Superior temporal gyrus (tissue), 1 donor: ENCODE measurements around the gene ACOD1.
"Not testable (repeated sequence)": the region's sequence is repeated elsewhere in the genome, so short reads cannot be mapped to it uniquely, and the experiment has no call there.

Experiments used
- DNase-seq: peaks from one replicate; pipeline ENCODE4 v3.0.0-alpha.2; 2016; ENCODE audit errors: extremely low spot score

Gene ACOD1

GRCh38 chr13:76953968-76954367 lies 5.7 kb downstream of the ACOD1 start:
- no peak for DNase-seq

- DNase-seq, result no peak
Measured at GRCh38 chr13:76954538-76954937, 6.2 kb downstream of the ACOD1 start.

DNA sequence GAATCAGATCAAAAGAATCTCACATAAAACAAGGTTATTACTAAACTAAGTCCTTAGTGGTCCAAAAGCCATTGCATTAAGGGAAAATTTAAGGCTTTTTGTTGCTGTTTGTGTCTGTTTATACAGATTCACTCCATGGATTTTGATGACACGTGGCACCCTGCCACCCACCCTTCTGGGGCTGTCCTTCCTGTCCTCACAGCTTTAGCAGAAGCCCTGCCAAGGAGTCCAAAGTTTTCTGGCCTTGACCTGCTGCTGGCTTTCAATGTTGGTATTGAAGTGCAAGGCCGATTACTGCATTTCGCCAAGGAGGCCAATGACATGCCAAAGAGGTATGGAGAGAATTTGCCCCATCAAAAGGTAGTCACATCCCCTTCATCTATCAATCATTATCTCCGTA lies 6.9 kb downstream of the ACOD1 start:
- DNase-seq, result no peak

- no peak for DNase-seq
Measured at GRCh38 chr13:76955661-76956060, 7.3 kb downstream of the ACOD1 start.

DNA sequence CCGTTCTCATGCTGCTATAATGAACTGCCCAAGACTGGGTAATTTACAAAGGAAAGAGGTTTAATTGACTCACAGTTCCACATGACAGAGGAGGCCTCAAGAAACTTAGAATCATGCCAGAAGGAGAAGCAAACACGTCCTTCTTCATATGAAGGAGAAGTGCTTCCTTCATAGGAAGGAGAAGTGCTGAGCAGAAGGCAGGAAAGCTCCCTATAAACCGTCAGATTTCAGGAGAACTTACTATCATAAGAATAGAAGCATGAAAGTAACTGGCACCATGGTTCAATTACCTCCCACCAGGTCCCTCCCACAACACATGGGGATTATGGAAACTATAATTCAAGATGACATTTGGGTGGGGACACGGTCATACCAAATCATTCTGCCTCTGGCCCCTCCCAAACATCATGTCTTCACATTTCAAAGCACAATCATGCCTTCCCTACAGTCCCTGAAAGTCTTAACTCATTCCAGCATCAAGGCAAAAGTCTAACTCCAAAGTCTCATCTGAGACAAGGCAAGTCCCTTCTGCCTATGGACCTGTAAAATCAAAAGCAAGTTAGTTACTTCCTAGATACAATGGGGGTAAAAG lies 10.6 kb downstream of the ACOD1 start:
- DNase-seq, result no peak

GRCh38 chr13:76959734-76960133 lies 11.4 kb downstream of the ACOD1 start:
- not testable (repeated sequence) for DNase-seq

DNA sequence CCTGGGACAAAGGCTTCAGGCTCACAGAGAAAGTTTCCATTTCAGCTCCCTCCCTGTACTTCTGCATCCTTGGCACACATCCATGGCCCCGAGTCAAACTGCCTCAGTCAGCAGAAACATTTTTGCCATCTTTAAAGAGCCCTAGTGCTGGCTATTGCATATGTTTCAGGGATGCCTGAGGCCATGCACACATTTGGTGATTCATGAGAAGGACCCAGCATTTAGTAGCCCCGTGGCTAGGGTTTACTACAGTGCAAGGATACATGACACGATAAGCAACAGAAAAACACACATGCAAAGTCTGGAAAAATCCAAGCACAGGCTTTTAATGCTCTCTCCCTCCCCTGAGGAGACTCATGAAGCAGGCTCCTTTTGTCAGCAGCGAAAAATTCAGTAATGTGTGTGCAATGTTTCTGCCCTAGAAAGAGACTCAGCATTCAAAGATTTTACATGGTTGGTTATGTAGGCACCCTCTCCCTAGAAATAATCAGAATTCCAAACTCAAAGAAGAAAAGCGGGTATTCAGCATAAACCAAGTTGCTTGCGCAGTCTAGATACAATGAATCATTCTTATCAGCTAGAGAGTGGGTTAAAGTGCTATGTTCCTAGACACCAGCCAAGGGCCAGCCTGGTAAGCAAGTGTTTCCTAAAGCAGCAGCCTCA lies 17.6 kb downstream of the ACOD1 start:
- no peak for DNase-seq

DNA sequence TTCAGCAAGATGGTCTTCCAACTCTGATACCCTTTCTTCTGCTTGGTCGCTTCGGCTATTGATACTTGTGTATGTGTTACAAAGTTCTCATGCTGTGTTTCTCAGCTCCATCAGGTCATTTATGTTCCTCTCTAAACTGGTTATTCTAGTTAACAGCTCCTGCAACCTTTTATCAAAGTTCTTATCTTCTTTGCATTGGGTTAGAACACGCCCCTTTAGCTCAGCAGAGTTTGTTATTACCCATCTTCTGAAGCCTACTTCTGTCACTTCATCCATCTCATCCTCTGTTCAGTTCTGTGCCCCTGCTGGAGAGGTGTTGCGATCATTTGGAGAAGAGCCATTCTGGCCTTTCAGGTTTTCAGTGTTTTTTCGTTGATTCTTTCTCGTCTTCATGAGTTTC lies 18.7 kb downstream of the ACOD1 start:
- DNase-seq, result no peak

- DNase-seq, result no peak
Measured at GRCh38 chr13:76968041-76968440, 19.7 kb downstream of the ACOD1 start.

- no peak for DNase-seq
Measured at GRCh38 chr13:76969488-76970365, 21.4 kb downstream of the ACOD1 start.

DNA sequence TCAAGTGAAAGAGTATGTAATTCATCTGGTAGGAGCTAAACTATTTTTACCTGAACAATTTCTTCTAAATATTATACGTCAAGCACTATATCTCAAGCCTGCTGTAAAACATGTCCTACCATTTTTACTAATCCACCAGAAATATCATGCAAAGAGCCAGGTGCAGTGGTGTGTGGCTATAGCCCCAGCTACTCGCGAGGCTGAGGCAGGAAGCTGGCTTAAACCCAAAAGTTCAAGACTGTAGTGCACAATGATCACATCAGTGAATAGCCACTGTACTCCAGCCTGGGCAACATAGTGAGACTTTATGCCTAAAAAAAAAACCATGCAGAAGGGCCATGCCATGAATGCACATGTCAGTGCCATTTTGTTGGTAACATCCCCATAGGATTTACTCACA lies 22.9 kb downstream of the ACOD1 start:
- no peak for DNase-seq

GRCh38 chr13:76971851-76972829 lies 23.8 kb downstream of the ACOD1 start:
- DNase-seq, result no peak

DNA sequence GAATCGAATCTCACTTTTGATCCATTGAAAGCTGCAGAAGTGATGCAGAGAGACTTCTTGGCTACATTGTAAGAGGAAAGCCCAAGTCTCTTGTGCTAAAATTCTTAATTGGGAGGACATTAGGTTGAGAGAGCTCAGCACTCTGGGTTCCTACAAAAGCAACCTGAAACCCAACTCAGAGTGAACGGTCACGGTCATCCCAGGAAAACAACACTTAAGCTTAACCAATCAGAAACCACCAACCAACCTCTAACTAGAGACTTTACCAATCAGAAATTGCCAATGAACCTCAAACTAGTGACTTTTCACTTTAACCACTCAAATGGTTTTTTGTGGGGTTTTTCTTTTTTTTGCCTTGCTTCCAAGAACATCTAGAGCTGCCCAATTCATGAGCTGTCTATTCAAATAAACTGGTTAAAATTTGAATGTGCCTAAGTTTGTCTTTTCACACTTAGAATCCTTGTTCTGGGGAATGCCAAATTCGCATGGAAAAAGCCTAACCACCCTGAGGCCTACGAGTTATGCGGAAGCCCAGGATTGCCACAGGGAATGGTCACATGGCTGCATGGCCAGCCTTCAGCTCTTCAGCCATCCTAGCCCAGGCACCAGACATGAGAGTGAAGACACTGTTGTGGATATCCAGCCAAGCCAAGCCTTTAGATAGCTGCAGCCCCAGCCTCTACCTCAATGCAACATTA lies 25.8 kb downstream of the ACOD1 start:
- no peak for DNase-seq

- no peak for DNase-seq
Measured at GRCh38 chr13:76974618-76974975, 26.3 kb downstream of the ACOD1 start.

- DNase-seq, result no peak
Measured at GRCh38 chr13:76975863-76976262, 27.6 kb downstream of the ACOD1 start.

GRCh38 chr13:76976490-76976889 lies 28.2 kb downstream of the ACOD1 start:
- no peak for DNase-seq

DNA sequence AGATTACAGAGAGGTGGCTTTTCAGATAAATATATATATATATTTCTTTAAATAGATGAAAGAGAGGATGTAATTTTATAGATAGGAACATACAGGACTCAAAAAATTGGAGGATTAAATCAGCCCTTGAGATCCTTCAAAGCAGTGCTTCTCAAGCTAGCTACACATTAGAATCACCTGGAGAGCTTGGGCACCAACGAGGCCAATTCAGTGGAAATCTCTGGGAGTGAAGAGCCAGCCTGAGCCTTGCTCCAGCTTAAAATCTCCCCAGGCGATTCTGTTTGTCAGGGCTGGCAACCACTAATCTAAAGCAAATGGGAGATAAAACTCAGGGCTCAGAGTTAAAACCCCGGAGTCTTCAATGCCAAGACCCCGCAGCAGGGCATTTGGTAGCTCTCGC lies 28.6 kb downstream of the ACOD1 start:
- DNase-seq, result no peak

DNA sequence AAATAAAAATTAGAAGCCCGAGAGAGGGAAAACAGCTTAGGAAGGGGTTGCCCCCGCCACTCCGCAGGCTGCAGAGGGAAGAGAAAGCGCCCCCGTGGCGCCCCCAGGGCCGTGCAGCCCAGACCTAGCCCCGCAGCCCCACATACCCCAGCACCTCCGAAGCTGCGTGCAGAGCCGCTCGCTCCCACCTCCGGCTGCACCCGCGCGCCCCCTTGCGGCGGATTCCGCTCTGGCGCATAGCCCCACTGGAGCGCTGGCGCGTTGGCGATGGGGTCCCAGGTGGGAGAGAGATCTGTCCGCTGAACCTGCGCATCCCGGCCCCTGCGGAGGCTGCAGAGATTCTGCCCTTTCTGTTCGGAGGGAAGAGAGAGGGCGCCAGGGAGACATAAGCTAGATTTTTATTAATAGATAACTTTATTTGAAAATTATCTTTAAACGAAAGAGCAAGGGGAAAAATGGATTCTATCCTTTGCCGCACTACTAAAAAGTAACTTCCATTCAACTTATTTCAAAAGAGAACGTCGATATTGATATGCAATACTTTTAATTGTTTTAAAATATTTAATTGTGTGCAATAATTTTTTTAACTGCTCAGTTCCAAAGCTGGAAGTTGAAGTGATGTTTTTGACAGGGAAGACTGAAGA lies 31.9 kb downstream of the ACOD1 start:
- peak; percentile 75 for DNase-seq

DNA sequence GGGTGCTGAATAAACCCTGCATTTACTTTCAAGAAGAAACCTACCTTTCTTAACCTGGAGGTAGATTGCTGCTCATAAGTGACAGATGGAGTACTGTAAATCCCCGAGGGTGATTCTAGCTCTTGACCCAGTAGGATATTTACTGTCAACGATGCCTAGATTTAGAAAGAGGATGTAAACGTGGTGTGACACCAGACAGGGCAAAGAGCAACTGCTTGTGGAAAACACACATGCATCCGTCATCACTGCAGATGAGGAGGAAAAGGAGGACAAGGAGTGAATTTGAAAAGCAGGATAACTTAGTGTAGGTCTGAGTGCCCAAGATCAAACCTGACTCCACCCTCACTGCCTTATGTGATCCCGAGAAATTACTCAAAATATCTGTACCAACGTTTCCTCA lies 33.8 kb downstream of the ACOD1 start:
- DNase-seq, result no peak

DNA sequence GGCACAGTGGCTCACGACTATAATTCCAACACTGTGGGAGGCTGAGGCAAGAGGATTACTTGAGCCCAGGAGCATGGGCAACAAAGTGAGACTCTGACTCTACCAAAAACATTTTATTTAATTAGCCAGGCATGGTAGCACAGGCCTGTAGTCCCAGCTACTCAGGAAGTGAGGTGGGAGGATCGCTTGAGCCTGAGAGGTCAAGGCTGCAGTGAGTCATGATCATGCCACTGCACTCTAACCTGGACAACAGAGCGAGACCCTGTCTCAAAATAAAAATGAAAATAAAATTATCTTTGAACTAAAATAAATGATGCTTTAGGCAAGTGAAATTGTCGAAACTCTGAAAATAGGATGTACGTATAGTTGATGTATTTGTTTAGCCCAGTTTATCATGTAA lies 35.4 kb downstream of the ACOD1 start:
- no peak for DNase-seq

DNA sequence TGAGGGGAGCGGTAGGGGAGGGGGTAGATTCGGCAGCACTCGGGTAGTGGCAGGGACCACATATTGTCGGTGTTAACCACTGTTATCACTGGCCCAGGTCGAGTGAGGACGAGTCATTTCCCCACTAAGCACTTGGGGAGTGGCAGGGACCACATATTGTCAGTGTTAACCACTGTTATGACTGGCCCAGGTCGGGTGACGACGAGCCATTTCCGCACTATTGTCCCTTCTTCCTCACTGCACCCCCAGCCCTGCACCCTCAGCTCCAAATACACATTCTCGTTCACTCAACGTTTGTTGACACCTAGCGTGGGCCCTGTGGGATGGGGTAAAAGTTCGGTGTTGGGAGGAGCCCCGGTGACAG lies 43.1 kb downstream of the ACOD1 start:
- DNase-seq, result no peak
